SU-DHL-6 (cell line): ENCODE results near the gene HSH2D.

Experiments used
- EZH2phosphoT487 ChIP-seq: fragments of 200-600 bp; sonication (generic), shearing (Covaris generic); conservative IDR thresholded peaks from 2 replicates; pipeline ENCODE4 v1.6.1; 2018; ENCODE audit warnings: mild to moderate bottlenecking, antibody characterized with exemption, low read length, moderate library complexity, mixed read lengths
- TF ChIP-seq, protein P1 (sequence below): fragments of 200-600 bp; sonication (generic); IDR thresholded peaks from one replicate; pipeline ENCODE4 v1.5.1; 2017; ENCODE audit warnings: antibody characterized with exemption, mild to moderate bottlenecking, low read length, moderate library complexity; ENCODE audit not compliant: insufficient read depth, poor library complexity, severe bottlenecking

DNA sequence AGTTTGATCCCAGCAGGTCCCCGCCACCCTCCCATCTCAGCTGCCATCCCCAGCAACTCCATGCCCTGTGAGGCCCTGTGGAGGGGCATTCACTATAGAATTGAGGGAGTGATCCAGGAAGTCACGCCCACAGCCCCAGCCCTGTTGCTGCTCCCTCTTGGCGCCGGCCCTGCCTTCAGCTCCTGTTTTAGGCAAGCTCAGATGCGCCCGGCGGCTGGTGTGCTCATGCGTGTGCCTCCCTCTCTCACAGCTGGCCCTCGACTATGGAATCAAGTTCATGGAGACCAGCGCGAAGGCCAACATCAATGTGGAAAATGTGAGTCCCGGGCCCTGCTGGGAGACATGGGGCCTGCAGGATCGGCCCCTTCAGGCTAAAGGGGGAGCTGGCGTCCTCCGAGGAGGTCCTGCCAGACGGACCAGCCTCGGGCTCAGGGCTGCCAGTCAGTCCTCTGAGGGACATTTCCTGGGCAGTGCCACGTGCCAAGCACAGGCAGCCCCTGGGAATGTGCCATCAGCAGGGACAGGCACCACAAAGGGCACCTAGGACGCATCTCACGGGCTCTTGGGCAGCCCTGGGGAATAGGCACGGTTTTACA, 15.6 kb upstream of the HSH2D start:
- TF ChIP-seq, protein P1, sequence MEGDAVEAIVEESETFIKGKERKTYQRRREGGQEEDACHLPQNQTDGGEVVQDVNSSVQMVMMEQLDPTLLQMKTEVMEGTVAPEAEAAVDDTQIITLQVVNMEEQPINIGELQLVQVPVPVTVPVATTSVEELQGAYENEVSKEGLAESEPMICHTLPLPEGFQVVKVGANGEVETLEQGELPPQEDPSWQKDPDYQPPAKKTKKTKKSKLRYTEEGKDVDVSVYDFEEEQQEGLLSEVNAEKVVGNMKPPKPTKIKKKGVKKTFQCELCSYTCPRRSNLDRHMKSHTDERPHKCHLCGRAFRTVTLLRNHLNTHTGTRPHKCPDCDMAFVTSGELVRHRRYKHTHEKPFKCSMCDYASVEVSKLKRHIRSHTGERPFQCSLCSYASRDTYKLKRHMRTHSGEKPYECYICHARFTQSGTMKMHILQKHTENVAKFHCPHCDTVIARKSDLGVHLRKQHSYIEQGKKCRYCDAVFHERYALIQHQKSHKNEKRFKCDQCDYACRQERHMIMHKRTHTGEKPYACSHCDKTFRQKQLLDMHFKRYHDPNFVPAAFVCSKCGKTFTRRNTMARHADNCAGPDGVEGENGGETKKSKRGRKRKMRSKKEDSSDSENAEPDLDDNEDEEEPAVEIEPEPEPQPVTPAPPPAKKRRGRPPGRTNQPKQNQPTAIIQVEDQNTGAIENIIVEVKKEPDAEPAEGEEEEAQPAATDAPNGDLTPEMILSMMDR, result no peak
- TF ChIP-seq EZH2phosphoT487, result no peak
